ENCODE results near the gene WRAP73. TPM values are rescaled to one million over a fixed set of nuclear protein-coding genes. Genes with fewer than 3 reads are reported as not detected.

WRAP73 gene
- total and polyA plus RNA-seq, 9 of the 15 experiments (the other 6 are each of a cell fraction or from before 2014, with no cell fraction given) = 4.3 to 51.8 (median 30.1) TPM

DNA sequence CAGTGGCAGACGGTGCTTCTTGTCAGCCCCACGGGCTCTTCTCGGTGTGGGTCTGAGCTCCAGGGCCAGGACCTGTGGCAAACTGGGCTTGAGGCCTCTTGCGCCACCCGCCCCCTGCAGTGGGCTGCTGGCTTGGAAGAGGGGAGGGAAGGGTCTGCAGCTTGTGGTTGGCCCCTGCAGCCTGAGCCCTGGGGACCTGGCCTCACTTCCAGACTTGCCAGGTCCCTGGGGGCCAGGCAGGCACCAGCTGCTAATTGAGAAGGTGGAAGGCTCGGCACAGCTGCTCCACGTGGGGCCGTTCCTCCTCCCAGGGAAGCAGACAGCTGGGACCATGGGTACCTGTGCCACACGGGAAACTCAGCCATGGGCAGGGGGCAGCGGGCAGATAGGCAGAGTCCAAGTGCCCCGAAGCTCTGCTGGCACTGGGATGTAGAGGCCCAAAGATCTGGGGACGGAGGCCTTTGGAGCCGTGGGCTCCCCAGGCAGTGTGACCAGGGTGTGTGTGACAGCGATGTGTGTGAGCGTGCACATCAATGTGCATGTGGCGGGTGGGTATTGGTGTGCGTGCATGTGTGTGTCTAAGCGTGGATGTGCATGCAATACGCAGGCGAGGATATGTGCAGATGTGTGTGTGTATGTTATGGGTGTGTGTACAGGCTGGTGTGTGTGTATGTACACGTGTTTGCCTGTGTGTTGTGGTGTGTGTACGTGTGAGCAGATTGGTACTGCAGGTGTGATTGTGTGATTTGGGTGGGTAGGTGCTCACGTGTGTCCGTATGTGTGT, 41.7 kb upstream of the WRAP73 start:
- Histone ChIP-seq H3K9ac (ENCODE audit: insufficient read depth in 1 of 2, low read depth in 2 of 2, low read length in 2 of 2) (peak overlapping the region in 1 of 2 experiments; percentile 32; a peak in 1 of 4 replicates), H4K20me1 (replicated peaks; ENCODE audit: control insufficient read depth, insufficient read depth, low read length) (peaks cover 35% of the 10 kb centered on the region), H3K4me3 (no peak overlapping the region), H3K36me3 (ENCODE audit: control insufficient read depth, insufficient read depth, low read length) (no peaks in the 10 kb centered on the region), H3K27me3 (ENCODE audit: control insufficient read depth in 2 of 2, insufficient read depth in 2 of 2, low read length in 2 of 2) (peaks cover 37 to 74% of the 10 kb centered on the region in 2 experiments; a peak in 4 of 5 replicates), H3K79me2 (ENCODE audit: control insufficient read depth, insufficient read depth, low read length) (no peaks in the 10 kb centered on the region), H3K9me1 (ENCODE audit: control insufficient read depth, insufficient read depth, low read length) (no peaks in the 10 kb centered on the region), H2AFZ (ENCODE audit: low read depth, low read length) (no peak overlapping the region), H3K4me1 (replicated peaks in 1 of 2; ENCODE audit: control insufficient read depth in 2 of 2, insufficient read depth in 2 of 2, low read length in 2 of 2) (peaks cover 5 to 64% of the 10 kb centered on the region in 2 experiments; a peak in 3 of 5 replicates), H3K4me2 (ENCODE audit: insufficient read depth, low read length) (no peak overlapping the region), H3K9me3 (replicated peaks; ENCODE audit: control insufficient read depth, insufficient read depth, low read depth, low read length) (0 out of 2 replicates have a peak, but pooled peaks cover 2% of the 10 kb centered on the region), H3K27ac (ENCODE audit: extremely low read depth, low read depth, low read length) (no peak overlapping the region)
- WGBS (ENCODE audit: insufficient coverage, low coverage, missing lambda C conversion rate) = 4% methylated on average over 24 of the region's 24 CpGs
- TF ChIP-seq MIER1 (IDR thresholded peaks at IDR 0.05; ENCODE audit: low read depth) (no peak), SRF (CRISPR knock-in tag; IDR thresholded peaks at IDR 0.05) (no peak)
- TF ChIP-seq, protein P1, sequence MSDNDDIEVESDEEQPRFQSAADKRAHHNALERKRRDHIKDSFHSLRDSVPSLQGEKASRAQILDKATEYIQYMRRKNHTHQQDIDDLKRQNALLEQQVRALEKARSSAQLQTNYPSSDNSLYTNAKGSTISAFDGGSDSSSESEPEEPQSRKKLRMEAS (CRISPR knock-in tag; IDR thresholded peaks at IDR 0.05) = peak; percentile 39; the same call in 1 of the 2 replicates
- DNase-seq (ENCODE audit: extremely low read depth in 1 of 4, low spot score in 3 of 4) (no peak), ATAC-seq (no peak), FAIRE-seq (no peak)
- ChIA-PET CTCF (ENCODE audit: low intra/inter-chr PET ratio) (no interaction called here), POLR2A (interaction anchor here (0.9 kb wide), 1 partner anchor 43 kb away, joined by 3 read pairs; no protein-coding TSS in a partner anchor)
- intact Hi-C loops (cut with micrococcal nuclease) (no loop called here), in situ Hi-C loops (cut with MboI) (no loop called here)
- no TSS peak for BruUV-seq (replicated peaks)
